HTR-8/SVneo (cell line): ENCODE measurements around the gene GPR176.

ENCODE experiments used
- DNase-seq: peaks from one replicate; pipeline ENCODE4 v3.0.0; 2011; ENCODE audit warnings: low spot score, mixed read lengths; ENCODE audit not compliant: insufficient read length
- FAIRE-seq: peaks from 2 replicates; lab custom pipeline; 2011; peaks lifted over from hg19 to GRCh38; lab: Jason Lieb, UNC

GPR176 gene

GRCh38 chr15:39868396-39868795 lies 51.7 kb downstream of the GPR176 start:
- FAIRE-seq = no peak
- DNase-seq = no peak

GRCh38 chr15:39864116-39864515 lies 56.0 kb downstream of the GPR176 start:
- FAIRE-seq (no peak), DNase-seq (no peak)

DNA sequence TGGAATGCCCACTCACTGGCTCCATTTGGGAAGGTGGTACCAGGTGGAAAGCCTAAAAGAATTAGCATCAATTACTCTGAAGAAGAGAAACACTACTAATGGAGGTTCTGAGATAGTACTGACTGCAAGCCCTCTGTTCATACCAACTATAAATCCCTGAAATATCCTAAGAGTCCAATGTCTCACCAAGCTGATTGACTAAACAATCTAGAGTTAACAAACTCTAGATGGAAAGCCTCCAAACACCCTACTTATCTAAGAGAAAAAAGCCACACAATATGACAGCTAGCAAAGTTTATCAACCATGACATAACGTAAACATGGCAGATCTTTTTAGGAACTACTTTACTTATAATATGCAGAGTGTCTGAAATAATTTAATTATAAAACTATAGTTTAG lies 59.2 kb downstream of the GPR176 start:
- DNase-seq = no peak
- FAIRE-seq = no peak

DNA sequence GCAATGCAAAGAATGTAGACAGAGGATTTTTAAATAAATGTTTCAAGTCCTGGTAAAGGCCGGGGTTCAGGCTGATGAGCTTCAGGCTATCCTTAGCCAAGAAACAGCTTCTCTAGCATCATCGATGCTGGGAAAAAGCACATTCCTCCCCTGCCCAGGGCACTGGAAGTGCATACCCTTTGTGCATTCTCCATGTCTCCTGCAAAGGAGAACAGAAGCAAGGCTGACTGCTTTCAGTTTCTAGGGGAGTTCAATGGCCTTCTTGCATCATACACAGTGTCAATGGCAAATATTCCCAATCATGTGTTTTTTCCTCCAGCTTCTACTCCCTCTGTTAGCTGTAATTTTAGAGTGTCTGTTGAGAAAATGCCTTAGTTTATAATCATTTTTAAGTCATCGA lies 59.9 kb downstream of the GPR176 start:
- no peak for DNase-seq
- FAIRE-seq = no peak

- FAIRE-seq = no peak
- no peak for DNase-seq
These were observed 60.4 kb downstream of the GPR176 start for GRCh38 chr15:39859636-39860035.

DNA sequence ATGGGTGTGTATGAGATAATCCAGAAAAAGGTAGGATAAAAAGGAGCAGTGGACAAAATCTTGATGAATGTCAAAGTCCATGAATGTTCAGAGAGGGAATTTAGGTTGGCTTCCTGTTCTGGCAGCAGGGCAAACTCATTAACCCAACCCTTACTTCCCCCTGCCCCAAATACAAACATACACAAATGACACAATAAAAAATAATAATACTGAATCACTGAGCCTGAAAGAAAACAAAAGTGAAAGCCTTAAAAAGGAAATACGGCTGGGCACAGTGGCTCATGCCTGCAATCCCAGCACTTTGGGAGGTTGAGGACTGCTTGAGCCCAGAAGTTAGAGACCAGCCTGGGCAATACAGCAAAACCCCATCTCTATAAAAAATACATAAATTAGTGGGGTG lies 62.9 kb downstream of the GPR176 start:
- FAIRE-seq (no peak), DNase-seq (no peak)

DNA sequence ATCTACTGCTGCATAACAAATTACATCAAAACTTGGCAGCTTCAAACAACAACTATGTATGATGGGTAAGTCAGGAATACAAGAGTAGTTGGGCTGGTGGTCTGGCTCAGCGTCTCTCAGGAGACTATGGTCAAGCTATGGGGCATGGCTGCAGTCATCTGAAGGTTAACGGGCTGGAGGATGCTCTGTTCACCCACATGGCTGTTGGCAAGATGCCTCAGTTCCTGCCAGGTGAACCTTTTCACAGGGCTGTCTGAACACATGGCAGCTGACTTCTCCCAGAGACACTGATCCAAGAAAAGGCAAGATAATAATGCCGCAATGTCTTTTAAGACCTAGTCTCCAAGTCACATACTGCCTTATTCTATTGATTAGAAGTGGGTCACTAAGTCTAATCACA lies 63.7 kb downstream of the GPR176 start:
- FAIRE-seq (no peak), DNase-seq (no peak)

DNA sequence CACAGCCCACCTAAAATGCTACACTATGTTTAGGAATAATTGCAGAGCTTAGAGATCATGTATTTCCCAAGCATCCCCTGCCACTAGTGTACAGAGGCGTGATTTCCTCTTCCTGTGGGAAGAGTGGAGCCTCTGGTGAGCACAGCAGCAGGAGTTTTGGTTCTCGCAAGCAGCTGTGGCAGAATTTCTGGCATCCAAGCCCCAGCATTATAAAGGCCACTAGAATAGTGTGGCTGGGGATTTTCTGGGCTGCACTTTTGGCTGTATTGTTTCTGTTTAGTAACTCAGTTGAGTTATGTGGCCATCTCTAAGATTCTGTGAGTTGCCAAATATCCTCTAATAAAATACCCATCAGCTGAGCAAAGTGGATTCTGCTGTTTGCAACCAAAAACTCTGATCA lies 64.7 kb downstream of the GPR176 start:
- DNase-seq = no peak
- FAIRE-seq = no peak

DNA sequence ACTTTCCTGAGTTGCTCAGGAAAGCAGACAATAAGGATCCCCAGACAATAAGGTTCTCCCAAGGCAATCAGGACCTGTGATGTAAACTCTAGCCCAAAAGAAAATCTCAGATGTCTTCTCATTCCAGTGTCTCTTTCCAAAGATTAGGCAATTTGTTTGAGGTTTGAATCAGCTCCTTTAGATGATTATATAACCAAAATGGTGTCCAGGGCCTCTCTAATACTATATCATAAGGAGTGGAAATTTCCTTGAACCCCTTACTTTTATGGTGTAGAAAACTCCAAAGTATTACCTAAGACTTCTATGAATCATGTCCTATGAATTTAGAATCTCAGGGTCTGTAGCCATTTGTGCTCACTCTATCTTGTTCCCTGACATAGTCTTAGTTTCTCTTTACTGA lies 65.9 kb downstream of the GPR176 start:
- FAIRE-seq = no peak
- no peak for DNase-seq

DNA sequence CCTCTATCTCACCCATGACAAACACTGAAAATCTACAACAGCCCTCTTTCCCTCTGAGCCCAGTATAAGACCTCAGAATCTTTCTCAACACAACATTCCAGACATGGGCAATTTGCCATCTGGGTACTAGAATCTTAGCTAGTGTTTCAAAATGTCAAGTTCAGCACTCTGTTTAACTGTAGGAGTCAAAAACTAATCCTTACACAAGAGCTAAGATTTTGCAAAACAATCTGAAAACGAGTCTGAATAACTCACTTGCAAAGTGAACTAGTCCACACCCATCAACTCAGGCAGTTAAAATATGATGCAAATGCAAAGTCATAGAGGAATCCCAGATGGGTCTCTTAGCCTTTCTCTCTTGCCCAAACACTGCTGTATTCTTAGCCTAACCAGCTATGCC lies 67.8 kb downstream of the GPR176 start:
- DNase-seq (no peak), FAIRE-seq (peak; percentile 26)

GRCh38 chr15:39851500-39852092 lies 68.5 kb downstream of the GPR176 start:
- no peak for DNase-seq
- peak; percentile 9 for FAIRE-seq

GRCh38 chr15:39850436-39850835 lies 69.6 kb downstream of the GPR176 start:
- peak; percentile 23 for FAIRE-seq
- DNase-seq = no peak

DNA sequence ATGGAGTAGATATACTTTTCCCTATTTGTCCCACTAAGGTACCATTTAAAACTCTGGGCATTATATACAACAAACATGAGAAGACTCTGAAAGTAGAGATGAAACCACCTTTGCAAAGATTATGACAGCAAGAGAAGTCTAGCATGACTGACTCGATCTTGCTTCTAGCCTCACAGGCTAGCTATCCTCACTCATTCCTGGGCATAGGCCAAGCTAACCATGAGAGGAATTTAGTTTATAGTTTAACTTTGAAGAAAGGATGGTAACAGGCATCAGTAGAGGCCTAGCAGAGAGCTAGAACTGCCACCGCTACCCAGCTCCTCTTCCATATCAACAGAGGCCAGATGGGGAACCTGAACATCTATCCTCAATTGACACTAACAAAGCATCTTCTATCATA lies 74.0 kb downstream of the GPR176 start:
- DNase-seq = no peak
- no peak for FAIRE-seq

GRCh38 chr15:39845582-39845981 lies 74.5 kb downstream of the GPR176 start:
- no peak for FAIRE-seq
- DNase-seq = no peak

DNA sequence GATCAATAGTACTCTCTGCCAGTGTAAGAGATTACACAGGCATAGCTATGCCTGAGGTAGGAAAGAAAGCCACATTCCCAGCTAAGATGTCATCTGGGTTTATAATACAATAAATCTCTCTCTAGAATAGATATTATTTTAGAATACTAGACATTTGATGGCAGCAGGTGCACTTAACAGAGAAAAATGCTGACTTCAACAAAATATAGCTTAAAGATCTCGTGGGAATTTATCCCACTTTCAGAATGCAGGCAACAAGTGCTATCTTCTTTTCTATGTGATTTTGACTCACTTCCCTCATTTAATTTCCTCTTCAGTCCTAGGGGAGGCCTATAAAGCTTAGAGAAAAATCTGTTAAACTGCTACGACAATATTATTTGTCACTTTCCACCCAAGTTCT lies 76.5 kb downstream of the GPR176 start:
- FAIRE-seq = no peak
- no peak for DNase-seq

GRCh38 chr15:39837454-39837853 lies 82.6 kb downstream of the GPR176 start:
- DNase-seq (no peak), FAIRE-seq (no peak)

- no peak for FAIRE-seq
These were observed 84.5 kb downstream of the GPR176 start for GRCh38 chr15:39835550-39835949.

GRCh38 chr15:39834256-39834655 lies 85.8 kb downstream of the GPR176 start:
- DNase-seq (no peak), FAIRE-seq (no peak)

More at GRCh38 chr15:39835550-39835949, 84.5 kb downstream of the GPR176 start:
- DNase-seq = no peak

DNA sequence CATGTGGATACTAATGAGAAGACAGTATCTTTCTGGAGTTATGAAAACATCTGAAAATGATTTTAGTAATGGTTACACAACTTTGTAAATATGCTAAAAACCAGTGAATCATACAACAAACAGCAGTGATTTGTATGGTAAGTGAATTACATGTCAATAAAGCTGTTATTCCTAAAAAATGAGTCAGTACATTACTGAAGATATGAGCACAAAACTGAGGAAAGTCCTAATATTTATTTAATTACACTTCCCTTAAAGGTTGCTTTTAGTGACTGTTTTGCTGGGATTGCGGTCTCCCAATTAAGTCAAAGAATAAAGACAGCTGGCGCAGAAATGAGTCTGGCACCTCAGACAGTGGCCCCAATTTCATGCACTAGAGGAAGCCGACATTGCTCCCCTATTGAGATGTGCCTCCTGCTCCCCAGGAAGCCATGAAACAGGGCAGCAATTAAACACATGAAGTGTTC lies 86.5 kb downstream of the GPR176 start:
- FAIRE-seq = no peak
- DNase-seq = no peak

- no peak for DNase-seq
- no peak for FAIRE-seq
These were observed 89.9 kb downstream of the GPR176 start for GRCh38 chr15:39830166-39830565.

- FAIRE-seq (no peak), DNase-seq (no peak)
These were observed 91.6 kb downstream of the GPR176 start for GRCh38 chr15:39828374-39828931.

- FAIRE-seq = no peak
- no peak for DNase-seq
These were observed 93.1 kb downstream of the GPR176 start for GRCh38 chr15:39826975-39827374.
